PFSK-1 (cell line): ENCODE data around the gene THUMPD3.

Experiments used
- FOXP2 ChIP-seq: optimal IDR thresholded peaks from 2 replicates; pipeline ENCODE3; 2011; ENCODE audit warnings: borderline replicate concordance, control low read depth, inconsistent platforms; ENCODE audit not compliant: insufficient read depth; ENCODE audit errors: extremely low read length, extremely low read depth
- POLR2AphosphoS5 ChIP-seq: IDR thresholded peaks from 2 replicates; pipeline ENCODE4 v1.6.1; 2012; ENCODE audit warnings: low read depth, mild to moderate bottlenecking, control low read depth, low read length, moderate library complexity
- REST ChIP-seq, 2 experiments: IDR thresholded peaks; 2 replicates each; pipeline versions ENCODE4 v1.6.1 to v1.8.0; 2011 to 2012; ENCODE audit warnings: low read depth in 2 of 2, low read length in 2 of 2, control low read depth in 1 of 2, inconsistent platforms in 1 of 2, mild to moderate bottlenecking in 1 of 2, moderate library complexity in 1 of 2; ENCODE audit not compliant: insufficient read depth in 1 of 2
- SIN3A ChIP-seq: IDR thresholded peaks from 2 replicates; pipeline ENCODE4 v1.6.1; 2012; ENCODE audit warnings: mild to moderate bottlenecking, low read length, moderate library complexity, borderline replicate concordance; ENCODE audit not compliant: insufficient read depth
- TAF1 ChIP-seq: IDR thresholded peaks from 2 replicates; pipeline ENCODE4 v1.6.1; 2012; ENCODE audit warnings: low read length, control low read depth, borderline replicate concordance; ENCODE audit not compliant: insufficient read depth

GRCh38 chr3:9369508-9369907 is 6.7 kb downstream of the THUMPD3 start:
- no peak for TF ChIP-seq POLR2AphosphoS5
- no peak for TF ChIP-seq REST (IDR thresholded peaks at IDR 0.05; ENCODE audit: insufficient read depth in 1 of 2, low read depth in 2 of 2, low read length in 2 of 2)
- TF ChIP-seq TAF1 = no peak
- TF ChIP-seq SIN3A = no peak
- TF ChIP-seq FOXP2 = no peak
